SHP77 treated with DMSO at 0.1 percent for 48 hours (cell line): ENCODE data around the gene ILK.
A peak's percentile ranks its signal among the peaks of the same experiment; 100 is the strongest.

Experiments used
- DNase-seq: peaks from one replicate; lab custom pipeline; 2025; lab: John Stamatoyannopoulos, UW

ILK gene

GRCh38 chr11:6603287-6604080, at the start of gene ILK, which contains the start of gene RRP8:
ILK (plus strand) TSS chr11:6603774; CDS start chr11:6604272, 498 bp downstream.
RRP8 (minus strand) TSS chr11:6603616; CDS start chr11:6603502, 114 bp downstream.
- DNase-seq = peak; percentile 13

- no peak for DNase-seq
These were observed 48.5 kb upstream of the ILK start for GRCh38 chr11:6554828-6555706.

- DNase-seq = no peak
These were observed 47.2 kb upstream of the ILK start for GRCh38 chr11:6556139-6556949.

GRCh38 chr11:6557063-6557462, 46.5 kb upstream of the ILK start:
- no peak for DNase-seq

GRCh38 chr11:6557761-6558674, 45.6 kb upstream of the ILK start:
- no peak for DNase-seq

GRCh38 chr11:6559369-6559768, 44.2 kb upstream of the ILK start:
- no peak for DNase-seq

GRCh38 chr11:6561288-6561687, 42.3 kb upstream of the ILK start:
- DNase-seq = no peak

GRCh38 chr11:6563121-6563619, 40.4 kb upstream of the ILK start:
- no peak for DNase-seq

GRCh38 chr11:6563667-6564066, 39.9 kb upstream of the ILK start:
- DNase-seq = no peak

GRCh38 chr11:6565325-6565724, 38.2 kb upstream of the ILK start:
- no peak for DNase-seq

- DNase-seq = no peak
These were observed 37.4 kb upstream of the ILK start for GRCh38 chr11:6565988-6566703.

- DNase-seq = no peak
These were observed 36.7 kb upstream of the ILK start for GRCh38 chr11:6566704-6567370.

- DNase-seq = no peak
These were observed 36.2 kb upstream of the ILK start for GRCh38 chr11:6567371-6567745.

- DNase-seq = no peak
These were observed 35.2 kb upstream of the ILK start for GRCh38 chr11:6568191-6568918.

GRCh38 chr11:6569706-6570105, 33.9 kb upstream of the ILK start:
- no peak for DNase-seq

- no peak for DNase-seq
These were observed 32.7 kb upstream of the ILK start for GRCh38 chr11:6570691-6571427.

GRCh38 chr11:6571434-6572008, 32.1 kb upstream of the ILK start:
- DNase-seq = no peak

- DNase-seq = no peak
These were observed 31.4 kb upstream of the ILK start for GRCh38 chr11:6572215-6572614.
